ENCODE data around the gene LGALS4.

The LGALS4 gene

DNA sequence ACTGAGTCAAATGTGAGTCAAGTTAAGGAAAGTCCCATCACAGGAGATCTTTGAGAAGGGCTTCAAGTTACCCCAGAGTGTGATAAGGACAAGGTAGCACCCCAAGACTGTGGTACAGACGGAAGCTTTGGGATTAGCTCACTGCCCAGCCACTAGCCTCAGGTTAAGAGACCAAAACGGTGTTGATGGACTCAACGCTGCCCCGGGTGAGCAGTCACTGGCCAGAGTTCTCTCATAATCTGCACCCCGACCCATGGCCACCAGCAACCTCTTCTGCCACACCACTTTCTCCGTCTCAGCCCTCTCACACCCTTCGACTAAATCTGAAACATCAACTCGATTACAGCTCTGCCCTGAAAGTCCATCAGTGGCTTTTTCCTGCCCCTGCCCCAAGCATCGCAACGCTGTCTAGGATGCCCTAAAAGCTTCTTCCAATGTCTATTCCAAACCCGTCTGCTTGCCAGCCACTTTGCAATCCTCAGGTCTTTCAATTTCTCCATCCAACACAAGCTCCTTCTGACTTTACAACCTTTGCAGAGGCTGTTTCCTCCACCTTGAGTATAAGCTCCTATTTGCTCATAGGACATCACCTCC is 31.4 kb upstream of the LGALS4 start:
- no peak overlapping the region for H3K27ac ChIP-seq (ENCODE audit: low read depth, low read length)
- no peaks in the 10 kb centered on the region for H3K9me3 ChIP-seq (ENCODE audit: insufficient read depth, low read depth, low read length)
- no peak overlapping the region for H4K12ac ChIP-seq (ENCODE audit: low read depth, low read length)
- H2BK12ac ChIP-seq (ENCODE audit: low read length), result no peak overlapping the region
- no peak overlapping the region for H3K4me2 ChIP-seq (ENCODE audit: low read length)
- no CpG with 5 or more reads among the region's 11 CpGs for WGBS (ENCODE audit: extremely low coverage, insufficient coverage, insufficient read length)
- H3K79me2 ChIP-seq (ENCODE audit: control insufficient read depth, insufficient read depth, low read length, poor library complexity), result peaks cover 17% of the 10 kb centered on the region
- H2BK5ac ChIP-seq (ENCODE audit: low read depth, low read length, poor library complexity), result no peak overlapping the region
- no peak overlapping the region for H3K18ac ChIP-seq (ENCODE audit: low read length)
- no peak for DNase-seq
- H3K27me3 ChIP-seq (ENCODE audit: insufficient read depth, low read length), result no peaks in the 10 kb centered on the region
- H3K4me1 ChIP-seq (ENCODE audit: control insufficient read depth in 1 of 2, insufficient read depth in 2 of 2, low read length in 2 of 2), result peaks cover 21 to 22% of the 10 kb centered on the region in 2 experiments
- no peak overlapping the region for H4K91ac ChIP-seq (ENCODE audit: low read depth, low read length)
- no peak overlapping the region for H2AK5ac ChIP-seq (ENCODE audit: low read length)
- no peak overlapping the region for H3K4me3 ChIP-seq (ENCODE audit: low read depth, low read length)
- H2AFZ ChIP-seq (ENCODE audit: insufficient read depth, low read length, poor library complexity), result no peak overlapping the region
- H2BK120ac ChIP-seq (ENCODE audit: insufficient read depth, low read length, poor library complexity), result no peak overlapping the region
- H3K9ac ChIP-seq (ENCODE audit: low read length), result no peak overlapping the region
- H3K23ac ChIP-seq (ENCODE audit: low read length), result no peak overlapping the region
- H4K8ac ChIP-seq (ENCODE audit: low read depth, low read length), result no peak overlapping the region
- H3K36me3 ChIP-seq (ENCODE audit: control insufficient read depth in 1 of 2, insufficient read depth in 2 of 2, low read length in 2 of 2), result peaks cover 82 to 84% of the 10 kb centered on the region in 2 experiments
- peak overlapping the region; percentile 13 for H3K4ac ChIP-seq (ENCODE audit: low read depth, low read length)
- peaks cover 10% of the 10 kb centered on the region for H3K79me1 ChIP-seq (ENCODE audit: low read length)
- H3K14ac ChIP-seq (ENCODE audit: low read length), result no peak overlapping the region

DNA sequence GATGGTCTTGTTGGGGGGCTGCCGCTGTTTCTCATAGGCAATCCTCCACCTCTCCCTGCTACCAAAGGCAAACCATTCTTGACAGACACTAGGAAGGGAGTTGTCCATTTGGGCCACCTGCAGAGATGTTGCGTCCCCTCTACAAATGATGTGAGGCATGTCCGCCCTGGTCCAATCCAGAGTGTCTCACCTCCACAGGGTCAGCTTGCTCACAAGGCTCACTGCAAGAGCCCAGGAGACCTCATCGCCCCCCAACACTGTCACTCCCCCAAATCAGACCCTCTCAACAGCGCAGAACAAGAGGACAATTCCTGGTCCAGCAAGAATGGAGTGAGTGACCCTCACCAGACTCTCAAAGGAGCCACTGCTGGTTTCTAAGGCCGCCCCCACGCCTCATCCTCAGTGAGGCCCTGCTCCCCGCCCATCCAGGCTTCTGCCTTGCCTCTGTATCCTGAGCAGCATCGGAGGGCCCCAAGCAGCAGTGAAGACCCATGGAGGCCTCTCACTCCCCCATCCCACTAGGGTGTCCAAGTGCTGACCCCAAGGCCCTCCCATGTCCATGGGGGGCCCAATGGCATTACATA is 30.5 kb upstream of the LGALS4 start:
- no peak for DNase-seq
- no peak overlapping the region for H3K14ac ChIP-seq (ENCODE audit: low read length)
- H4K8ac ChIP-seq (ENCODE audit: low read depth, low read length), result no peak overlapping the region
- H3K4me2 ChIP-seq (ENCODE audit: low read length), result no peak overlapping the region
- H2AK5ac ChIP-seq (ENCODE audit: low read length), result no peak overlapping the region
- no peaks in the 10 kb centered on the region for H3K9me3 ChIP-seq (ENCODE audit: insufficient read depth, low read depth, low read length)
- H4K12ac ChIP-seq (ENCODE audit: low read depth, low read length), result no peak overlapping the region
- no peak overlapping the region for H3K4me3 ChIP-seq (ENCODE audit: low read depth, low read length)
- no peak overlapping the region for H2AFZ ChIP-seq (ENCODE audit: insufficient read depth, low read length, poor library complexity)
- H3K18ac ChIP-seq (ENCODE audit: low read length), result no peak overlapping the region
- no CpG with 5 or more reads among the region's 9 CpGs for WGBS (ENCODE audit: extremely low coverage, insufficient coverage, insufficient read length)
- H3K79me2 ChIP-seq (ENCODE audit: control insufficient read depth, insufficient read depth, low read length, poor library complexity), result peaks cover 9% of the 10 kb centered on the region
- H3K4me1 ChIP-seq (ENCODE audit: control insufficient read depth in 1 of 2, insufficient read depth in 2 of 2, low read length in 2 of 2), result peaks cover 26 to 29% of the 10 kb centered on the region in 2 experiments
- H3K9ac ChIP-seq (ENCODE audit: low read length), result no peak overlapping the region
- H3K27ac ChIP-seq (ENCODE audit: low read depth, low read length), result no peak overlapping the region
- no peak overlapping the region for H3K23ac ChIP-seq (ENCODE audit: low read length)
- no peak overlapping the region for H4K91ac ChIP-seq (ENCODE audit: low read depth, low read length)
- no peak overlapping the region for H2BK5ac ChIP-seq (ENCODE audit: low read depth, low read length, poor library complexity)
- H3K79me1 ChIP-seq (ENCODE audit: low read length), result peaks cover 15% of the 10 kb centered on the region
- no peak overlapping the region for H2BK120ac ChIP-seq (ENCODE audit: insufficient read depth, low read length, poor library complexity)
- H2BK12ac ChIP-seq (ENCODE audit: low read length), result no peak overlapping the region
- H3K36me3 ChIP-seq (ENCODE audit: control insufficient read depth in 1 of 2, insufficient read depth in 2 of 2, low read length in 2 of 2), result peaks cover 87 to 92% of the 10 kb centered on the region in 2 experiments
- no peaks in the 10 kb centered on the region for H3K27me3 ChIP-seq (ENCODE audit: insufficient read depth, low read length)
- peak overlapping the region; percentile 0 for H3K4ac ChIP-seq (ENCODE audit: low read depth, low read length)

DNA sequence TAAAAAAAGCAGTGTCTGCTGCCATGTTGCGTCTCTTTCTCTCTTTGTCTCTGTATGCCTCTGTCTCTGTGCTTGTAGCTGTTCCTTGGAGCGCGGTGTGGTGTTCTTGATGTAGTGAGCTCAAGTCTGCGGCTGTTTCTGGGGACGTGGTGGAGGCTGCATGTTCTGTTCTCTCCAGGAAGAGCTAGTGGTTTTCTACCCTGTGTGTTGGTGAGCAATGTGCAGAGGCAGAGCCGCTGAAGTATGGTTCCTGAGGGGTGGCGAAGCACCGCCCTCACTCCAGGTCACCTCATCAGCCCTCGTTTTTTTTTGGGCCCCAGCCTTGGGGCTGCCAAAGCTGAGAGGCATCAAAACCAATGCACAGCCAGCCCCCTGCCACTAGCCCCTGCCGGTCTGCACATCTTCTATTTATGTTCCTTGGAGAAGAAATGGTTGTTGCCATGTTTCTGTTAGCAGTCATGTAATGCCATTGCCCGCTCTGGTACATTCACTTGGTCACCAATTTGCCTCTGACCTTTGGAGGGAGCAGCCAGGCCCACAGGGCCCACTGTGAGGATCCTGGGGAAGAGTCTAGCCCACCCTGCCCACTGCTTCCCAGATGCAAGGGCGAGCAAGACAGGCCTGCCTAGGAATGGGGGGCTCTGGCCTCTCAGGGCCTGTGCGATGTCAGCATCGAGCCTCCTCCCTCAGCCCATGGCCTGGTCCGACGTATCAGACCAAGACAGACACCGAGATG is 29.9 kb upstream of the LGALS4 start:
- H3K27ac ChIP-seq (ENCODE audit: low read depth, low read length), result no peak overlapping the region
- H4K12ac ChIP-seq (ENCODE audit: low read depth, low read length), result no peak overlapping the region
- H3K23ac ChIP-seq (ENCODE audit: low read length), result no peak overlapping the region
- H3K9ac ChIP-seq (ENCODE audit: low read length), result no peak overlapping the region
- no CpG with 5 or more reads among the region's 17 CpGs for WGBS (ENCODE audit: extremely low coverage, insufficient coverage, insufficient read length)
- H2AFZ ChIP-seq (ENCODE audit: insufficient read depth, low read length, poor library complexity), result no peak overlapping the region
- H3K79me2 ChIP-seq (ENCODE audit: control insufficient read depth, insufficient read depth, low read length, poor library complexity), result peaks cover 9% of the 10 kb centered on the region
- H2BK120ac ChIP-seq (ENCODE audit: insufficient read depth, low read length, poor library complexity), result no peak overlapping the region
- H4K91ac ChIP-seq (ENCODE audit: low read depth, low read length), result no peak overlapping the region
- H3K9me3 ChIP-seq (ENCODE audit: insufficient read depth, low read depth, low read length), result no peaks in the 10 kb centered on the region
- H2BK12ac ChIP-seq (ENCODE audit: low read length), result no peak overlapping the region
- no peak overlapping the region for H3K4me2 ChIP-seq (ENCODE audit: low read length)
- no peak overlapping the region for H3K14ac ChIP-seq (ENCODE audit: low read length)
- no peak overlapping the region for H2BK5ac ChIP-seq (ENCODE audit: low read depth, low read length, poor library complexity)
- H3K4me1 ChIP-seq (ENCODE audit: control insufficient read depth in 1 of 2, insufficient read depth in 2 of 2, low read length in 2 of 2), result peaks cover 29 to 34% of the 10 kb centered on the region in 2 experiments
- H3K27me3 ChIP-seq (ENCODE audit: insufficient read depth, low read length), result no peaks in the 10 kb centered on the region
- no peak overlapping the region for H3K4me3 ChIP-seq (ENCODE audit: low read depth, low read length)
- no peak for DNase-seq
- H3K18ac ChIP-seq (ENCODE audit: low read length), result peak overlapping the region; percentile 20
- H4K8ac ChIP-seq (ENCODE audit: low read depth, low read length), result no peak overlapping the region
- no peak overlapping the region for H2AK5ac ChIP-seq (ENCODE audit: low read length)
- H3K79me1 ChIP-seq (ENCODE audit: low read length), result peaks cover 20% of the 10 kb centered on the region
- H3K4ac ChIP-seq (ENCODE audit: low read depth, low read length), result peak overlapping the region; percentile 12
- H3K36me3 ChIP-seq (ENCODE audit: control insufficient read depth in 1 of 2, insufficient read depth in 2 of 2, low read length in 2 of 2), result peaks cover 88 to 94% of the 10 kb centered on the region in 2 experiments

DNA sequence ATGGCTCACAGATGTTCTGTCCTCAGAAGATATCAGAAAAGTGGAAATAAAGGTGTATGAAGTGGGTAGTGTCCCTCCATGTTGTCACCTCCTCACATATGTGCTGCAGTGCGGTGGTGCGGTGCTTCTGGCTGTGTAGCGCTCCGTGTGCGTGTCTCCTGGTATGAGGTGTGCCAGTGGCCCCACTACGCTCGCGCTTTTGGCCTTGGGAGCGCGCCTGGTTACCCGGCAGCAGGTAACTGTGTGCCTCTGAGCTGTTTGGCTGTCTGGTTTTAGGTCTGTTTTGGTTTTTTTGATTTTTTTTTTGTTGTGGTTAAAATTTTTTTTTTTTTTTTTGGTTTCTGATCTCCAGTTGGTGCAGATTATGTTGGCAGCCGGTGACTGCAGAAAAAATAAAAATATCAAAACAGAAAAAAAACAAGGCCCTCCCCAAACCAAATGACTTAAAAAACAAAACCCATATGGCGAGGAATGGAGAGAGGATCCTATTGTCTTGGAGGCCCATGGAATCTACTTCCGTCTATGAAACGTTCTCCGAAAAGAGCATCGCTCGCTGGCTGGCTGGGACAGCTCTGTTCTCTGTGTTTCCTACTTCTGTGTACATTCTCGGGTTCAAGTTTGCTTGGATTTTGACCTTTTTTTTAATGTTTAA is 29.2 kb upstream of the LGALS4 start:
- no peaks in the 10 kb centered on the region for H3K9me3 ChIP-seq (ENCODE audit: insufficient read depth, low read depth, low read length)
- H3K79me1 ChIP-seq (ENCODE audit: low read length), result peaks cover 26% of the 10 kb centered on the region
- no peak overlapping the region for H3K4me3 ChIP-seq (ENCODE audit: low read depth, low read length)
- no CpG with 5 or more reads among the region's 19 CpGs for WGBS (ENCODE audit: extremely low coverage, insufficient coverage, insufficient read length)
- peaks cover 34 to 39% of the 10 kb centered on the region in 2 experiments for H3K4me1 ChIP-seq (ENCODE audit: control insufficient read depth in 1 of 2, insufficient read depth in 2 of 2, low read length in 2 of 2)
- H4K91ac ChIP-seq (ENCODE audit: low read depth, low read length), result no peak overlapping the region
- peaks cover 11% of the 10 kb centered on the region for H3K79me2 ChIP-seq (ENCODE audit: control insufficient read depth, insufficient read depth, low read length, poor library complexity)
- H3K27me3 ChIP-seq (ENCODE audit: insufficient read depth, low read length), result no peaks in the 10 kb centered on the region
- no peak overlapping the region for H3K23ac ChIP-seq (ENCODE audit: low read length)
- no peak overlapping the region for H3K4me2 ChIP-seq (ENCODE audit: low read length)
- H3K36me3 ChIP-seq (ENCODE audit: control insufficient read depth in 1 of 2, insufficient read depth in 2 of 2, low read length in 2 of 2), result peaks cover 87 to 92% of the 10 kb centered on the region in 2 experiments
- no peak overlapping the region for H3K4ac ChIP-seq (ENCODE audit: low read depth, low read length)
- no peak for DNase-seq
- H2BK12ac ChIP-seq (ENCODE audit: low read length), result no peak overlapping the region
- H4K12ac ChIP-seq (ENCODE audit: low read depth, low read length), result no peak overlapping the region
- no peak overlapping the region for H2BK120ac ChIP-seq (ENCODE audit: insufficient read depth, low read length, poor library complexity)
- H3K9ac ChIP-seq (ENCODE audit: low read length), result no peak overlapping the region
- no peak overlapping the region for H2BK5ac ChIP-seq (ENCODE audit: low read depth, low read length, poor library complexity)
- no peak overlapping the region for H3K14ac ChIP-seq (ENCODE audit: low read length)
- no peak overlapping the region for H2AK5ac ChIP-seq (ENCODE audit: low read length)
- no peak overlapping the region for H4K8ac ChIP-seq (ENCODE audit: low read depth, low read length)
- no peak overlapping the region for H3K27ac ChIP-seq (ENCODE audit: low read depth, low read length)
- H2AFZ ChIP-seq (ENCODE audit: insufficient read depth, low read length, poor library complexity), result no peak overlapping the region
- no peak overlapping the region for H3K18ac ChIP-seq (ENCODE audit: low read length)
